ENCODE data around the gene RGS2. TPM values are rescaled to one million over a fixed set of nuclear protein-coding genes. Genes with fewer than 3 reads are reported as not detected.

RGS2 gene
- total and polyA plus RNA-seq, 2 of the 4 experiments (the other 2 are of a cell fraction), result 13.5 to 19.7 TPM

- ChIA-PET CTCF (interaction anchor here (0.6 to 1.4 kb wide), 2 partner anchors 21 to 213 kb away, joined by 3 to 4 read pairs; no protein-coding TSS in a partner anchor), POLR2A (ENCODE audit: unreplicated experiment) (no interaction called here)
- Histone ChIP-seq H2BK120ac (ENCODE audit: low read depth, low read length) (0 out of 2 replicates have a peak overlapping the region, but pooled peaks have one; percentile 30), H2BK20ac (ENCODE audit: low read depth, low read length) (no peak overlapping the region), H3K23ac (ENCODE audit: low read depth, low read length) (no peak overlapping the region), H3K36me3 (ENCODE audit: control insufficient read depth, insufficient read depth, low read length) (no peaks in the 10 kb centered on the region), H2BK15ac (ENCODE audit: low read depth, low read length) (no peak overlapping the region), H3K9ac (ENCODE audit: low read depth, low read length) (no peak overlapping the region), H3K9me3 (ENCODE audit: control insufficient read depth, insufficient read depth, low read length) (no peaks in the 10 kb centered on the region), H4K8ac (ENCODE audit: low read depth in 2 of 2, low read length in 2 of 2) (no peak overlapping the region), H2AK5ac (ENCODE audit: low read depth, low read length) (no peak overlapping the region), H3K14ac (replicated peaks; ENCODE audit: low read depth, low read length) (no peak overlapping the region), H3K79me1 (ENCODE audit: low read depth in 1 of 2, low read length in 2 of 2) (no peaks in the 10 kb centered on the region), H4K91ac (ENCODE audit: insufficient read depth, low read depth, low read length) (no peak overlapping the region), H2AFZ (replicated peaks; ENCODE audit: low read length, poor library complexity) (no peak overlapping the region), H3K18ac (ENCODE audit: low read depth, low read length) (no peak overlapping the region), H3K9me1 (ENCODE audit: insufficient read depth, low read length) (no peaks in the 10 kb centered on the region), H3K4ac (ENCODE audit: low read depth, low read length) (no peak overlapping the region), H3K56ac (ENCODE audit: extremely low read depth, insufficient read depth, low read length) (no peak overlapping the region), H2BK5ac (ENCODE audit: low read depth, low read length, poor library complexity, severe bottlenecking) (no peak overlapping the region), H3K27me3 (ENCODE audit: control insufficient read depth, insufficient read depth, low read length) (no peaks in the 10 kb centered on the region), H3K4me1 (ENCODE audit: control insufficient read depth, insufficient read depth, low read length) (no peaks in the 10 kb centered on the region; the same call in 1 of the 2 replicates), H3K4me2 (ENCODE audit: low read depth, low read length) (no peak overlapping the region), H4K20me1 (ENCODE audit: insufficient read depth, low read length) (no peaks in the 10 kb centered on the region), H4K5ac (ENCODE audit: low read depth, low read length) (no peak overlapping the region), H3K27ac (ENCODE audit: insufficient read depth, low read length) (no peak overlapping the region), H2AK9ac (replicated peaks; ENCODE audit: low read depth, low read length, poor library complexity) (no peak overlapping the region), H3K4me3 (ENCODE audit: insufficient read depth, low read depth, low read length) (no peak overlapping the region)
- TF ChIP-seq MAFK (IDR thresholded peaks at IDR 0.05; ENCODE audit: low read depth, low read length), result no peak
- no peak for TF ChIP-seq MXI1 (IDR thresholded peaks at IDR 0.05; ENCODE audit: borderline replicate concordance, low read depth, low read length)
- no peak for TF ChIP-seq CHD1 (IDR thresholded peaks at IDR 0.05; ENCODE audit: low read depth, low read length)
- TF ChIP-seq SMC3 (IDR thresholded peaks at IDR 0.05; ENCODE audit: low read depth, low read length), result no peak
- no peak for TF ChIP-seq CEBPB (IDR thresholded peaks at IDR 0.05; ENCODE audit: low read depth, low read length)
- no peak for TF ChIP-seq CTCF (conservative IDR thresholded peaks at IDR 0.05; ENCODE audit: low read depth, low read length)
- TF ChIP-seq USF2 (IDR thresholded peaks at IDR 0.05; ENCODE audit: low read depth, low read length), result no peak
- TF ChIP-seq MAZ (IDR thresholded peaks at IDR 0.05; ENCODE audit: borderline replicate concordance, low read depth, low read length), result no peak
- TF ChIP-seq POLR2A (IDR thresholded peaks at IDR 0.05; ENCODE audit: low read depth, low read length), result no peak
- no peak for TF ChIP-seq BHLHE40 (IDR thresholded peaks at IDR 0.05; ENCODE audit: low read depth, low read length)
- no peak for TF ChIP-seq RCOR1 (IDR thresholded peaks at IDR 0.05; ENCODE audit: insufficient replicate concordance, low read length)
- TF ChIP-seq FOS (IDR thresholded peaks at IDR 0.05; ENCODE audit: low read depth, low read length), result no peak
- TF ChIP-seq NFE2L2 (IDR thresholded peaks at IDR 0.05; ENCODE audit: low read depth, low read length), result no peak
- TF ChIP-seq RAD21 (IDR thresholded peaks at IDR 0.05; ENCODE audit: low read length), result no peak
- TF ChIP-seq ELK1 (IDR thresholded peaks at IDR 0.05; ENCODE audit: borderline replicate concordance, low read depth, low read length), result no peak
- no peak for TF ChIP-seq RFX5 (IDR thresholded peaks at IDR 0.05; ENCODE audit: low read depth, low read length)
- DNase-seq (peak; percentile 34), ATAC-seq (ENCODE audit: low read depth) (peak; percentile 79)
- BruUV-seq (replicated peaks), result no TSS peak
- in situ Hi-C loops (cut with MboI; ENCODE audit: low sequenced_read_pairs), result no loop called here
- dilution Hi-C loops (cut with HindIII; ENCODE audit: low sequenced_read_pairs, unreplicated experiment), result loop anchor here (25.0 kb wide), 1 partner anchor 211 kb away; no protein-coding TSS in a partner anchor
- no CpG with 5 or more reads among the region's 2 CpGs for WGBS, 2 experiments (ENCODE audit: extremely low coverage in 2 of 2, insufficient read length in 1 of 2)
- intact Hi-C loops (cut with micrococcal nuclease), result loop anchor here (5.0 to 10.0 kb wide), 2 partner anchors 34 to 533 kb away; no protein-coding TSS in a partner anchor
These were observed 7.4 kb upstream of the RGS2 start for GRCh38 chr1:192801451-192801850.
